NOMO-1 treated with dmso at 0.1 percent for 144 hours (cell line): ENCODE measurements around the gene GPC6.

ENCODE experiments used
- DNase-seq: peaks from one replicate; lab custom pipeline; 2025; ENCODE audit not compliant: unreplicated experiment; lab: John Stamatoyannopoulos, UW

The GPC6 gene

DNA sequence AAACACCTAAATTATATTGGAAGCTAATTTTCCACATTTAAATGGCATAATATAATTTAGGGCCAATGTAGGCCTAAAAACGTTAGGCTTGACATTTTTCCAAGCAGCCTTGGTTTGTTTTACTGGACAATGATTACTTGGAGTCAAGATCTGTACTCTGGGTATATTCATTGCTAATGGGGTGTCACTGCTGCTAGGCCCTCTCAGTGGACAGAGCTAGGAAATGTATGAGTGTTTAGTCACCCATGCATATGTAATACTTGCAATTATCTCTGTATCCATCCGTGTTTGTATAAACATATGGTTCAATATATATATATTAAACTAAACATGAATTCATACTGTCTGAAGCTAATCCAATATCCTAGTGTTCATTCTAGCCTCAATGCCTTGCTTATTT is 654.8 kb downstream of the GPC6 start:
- DNase-seq = no peak

DNA sequence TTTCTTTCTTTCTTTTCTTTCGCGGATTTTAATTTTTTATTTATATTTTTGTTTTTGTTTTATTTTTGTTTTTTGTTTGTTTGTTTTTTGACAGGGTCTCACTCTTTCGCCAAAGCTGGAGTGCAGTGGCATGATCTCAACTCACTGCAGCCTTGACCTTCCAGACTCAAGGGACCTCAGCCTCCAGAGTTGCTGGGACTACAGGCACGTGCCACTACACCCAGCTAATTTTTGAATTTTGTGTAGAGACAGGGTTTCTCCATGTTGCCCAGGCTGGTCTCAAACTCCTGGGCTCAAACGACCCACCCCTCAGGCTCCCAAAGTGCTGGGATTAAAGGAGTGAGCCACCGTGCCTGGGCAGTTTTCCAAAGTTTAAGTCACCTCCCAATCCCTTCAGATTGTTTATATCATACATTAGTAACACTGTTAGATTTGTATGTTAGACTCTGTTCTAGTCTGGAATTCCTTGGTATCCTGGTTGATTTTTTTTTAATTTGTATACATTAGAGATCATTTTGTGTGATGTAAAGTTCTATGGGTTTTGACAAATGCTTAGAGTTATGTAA is 655.6 kb downstream of the GPC6 start:
- DNase-seq = no peak

DNA sequence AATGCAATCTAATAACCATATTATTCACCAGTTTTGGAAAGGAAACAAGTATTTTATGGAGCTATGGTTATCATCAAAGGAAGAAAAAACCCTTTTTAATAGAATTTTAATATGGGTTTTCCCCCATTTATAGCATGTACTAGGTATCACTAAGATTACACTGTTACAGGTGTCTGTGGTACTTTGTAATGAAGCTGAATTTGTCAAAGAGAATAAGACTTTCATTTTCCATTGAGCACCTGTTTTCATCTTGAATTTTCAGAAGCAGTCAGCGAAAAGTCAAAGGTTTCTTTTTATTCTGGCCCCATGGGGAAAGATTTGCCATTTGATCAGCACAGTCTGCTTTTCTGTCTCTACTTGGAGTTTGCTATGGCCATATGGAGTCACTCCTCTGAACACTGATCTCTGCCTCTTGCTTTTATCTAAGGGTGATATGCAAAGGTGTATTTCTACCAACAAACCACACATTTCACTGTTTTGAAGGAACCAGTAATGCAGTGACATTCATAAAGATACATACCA is 662.9 kb downstream of the GPC6 start:
- DNase-seq = no peak

DNA sequence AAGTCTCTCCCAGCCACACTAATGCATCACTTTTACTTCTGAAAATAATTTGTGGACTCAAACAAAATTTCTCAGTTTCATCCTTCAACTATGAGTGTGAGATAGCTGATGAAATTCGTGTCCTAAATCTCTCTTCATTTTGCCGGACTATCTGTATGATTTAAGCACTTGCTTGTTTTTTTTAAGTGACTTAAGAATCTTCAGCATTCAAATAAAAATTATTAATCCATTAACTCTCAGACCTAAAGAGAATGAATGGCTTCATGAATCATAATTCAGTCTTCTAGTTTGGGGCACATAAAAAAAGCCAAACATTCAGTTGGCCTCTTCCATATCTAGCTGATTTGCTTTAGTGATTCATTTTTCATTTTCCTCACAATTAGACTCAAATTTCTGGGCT is 673.4 kb downstream of the GPC6 start:
- no peak for DNase-seq

DNA sequence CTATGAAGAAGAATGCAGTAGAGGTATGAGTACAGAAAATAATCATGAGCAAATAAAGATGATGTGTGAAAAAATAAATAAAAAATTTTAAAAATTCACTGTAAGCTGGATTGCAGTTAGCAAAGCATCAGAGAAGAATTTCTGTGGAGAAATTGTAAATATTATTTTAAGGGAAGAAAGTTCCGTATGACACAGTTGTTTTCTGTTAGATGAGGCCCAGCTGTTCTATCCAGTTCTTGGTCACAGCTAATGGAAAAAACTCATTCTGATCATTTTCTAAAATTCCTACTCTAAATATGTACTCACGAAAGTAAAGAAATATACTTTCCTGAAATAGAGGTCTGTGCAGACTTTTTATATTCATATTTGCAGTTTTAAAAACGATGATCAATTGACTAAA is 674.1 kb downstream of the GPC6 start:
- DNase-seq = no peak

DNA sequence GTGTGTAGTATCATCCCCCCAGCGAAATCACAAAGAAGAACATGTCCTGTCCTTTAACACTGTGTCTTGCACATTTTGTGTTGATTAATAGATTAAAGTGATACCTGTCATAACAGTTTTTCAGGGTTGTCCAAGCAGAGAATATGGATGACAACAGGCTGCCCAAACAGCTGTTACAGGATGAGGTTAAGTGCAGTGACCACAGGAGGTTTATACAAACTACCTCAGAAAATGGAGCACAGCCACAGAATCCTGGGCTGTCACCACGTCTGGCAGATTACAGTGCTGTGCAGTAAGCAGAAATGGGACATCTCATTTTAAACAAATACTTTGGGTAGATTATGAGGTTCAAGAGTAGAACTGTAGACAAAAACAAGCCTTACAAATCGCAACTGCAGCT is 677.3 kb downstream of the GPC6 start:
- no peak for DNase-seq

DNA sequence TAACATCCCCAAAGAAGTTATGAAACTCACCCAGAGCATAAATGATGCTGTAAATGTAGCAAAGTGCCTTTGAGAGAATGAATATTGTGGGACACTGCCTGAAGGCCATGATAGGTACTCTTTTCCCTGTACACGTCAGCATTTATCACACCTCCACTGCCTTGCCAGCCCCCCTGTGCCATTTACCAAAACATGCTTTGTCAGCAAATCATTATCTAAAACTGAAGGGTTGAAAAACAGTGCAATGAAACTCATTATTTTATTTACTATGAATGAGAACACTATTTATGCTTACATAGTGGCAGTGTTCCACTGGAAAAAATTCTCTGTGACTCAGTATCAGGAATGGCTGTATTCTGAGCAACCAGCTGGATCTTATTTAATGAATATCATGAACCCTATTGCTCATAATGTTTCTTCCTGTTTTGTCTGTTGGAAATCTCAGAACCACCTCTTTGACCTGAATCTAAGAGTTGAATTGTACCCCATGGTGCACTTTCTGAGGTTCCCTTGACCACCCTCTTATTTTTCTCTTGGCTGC is 688.7 kb downstream of the GPC6 start:
- no peak for DNase-seq

DNA sequence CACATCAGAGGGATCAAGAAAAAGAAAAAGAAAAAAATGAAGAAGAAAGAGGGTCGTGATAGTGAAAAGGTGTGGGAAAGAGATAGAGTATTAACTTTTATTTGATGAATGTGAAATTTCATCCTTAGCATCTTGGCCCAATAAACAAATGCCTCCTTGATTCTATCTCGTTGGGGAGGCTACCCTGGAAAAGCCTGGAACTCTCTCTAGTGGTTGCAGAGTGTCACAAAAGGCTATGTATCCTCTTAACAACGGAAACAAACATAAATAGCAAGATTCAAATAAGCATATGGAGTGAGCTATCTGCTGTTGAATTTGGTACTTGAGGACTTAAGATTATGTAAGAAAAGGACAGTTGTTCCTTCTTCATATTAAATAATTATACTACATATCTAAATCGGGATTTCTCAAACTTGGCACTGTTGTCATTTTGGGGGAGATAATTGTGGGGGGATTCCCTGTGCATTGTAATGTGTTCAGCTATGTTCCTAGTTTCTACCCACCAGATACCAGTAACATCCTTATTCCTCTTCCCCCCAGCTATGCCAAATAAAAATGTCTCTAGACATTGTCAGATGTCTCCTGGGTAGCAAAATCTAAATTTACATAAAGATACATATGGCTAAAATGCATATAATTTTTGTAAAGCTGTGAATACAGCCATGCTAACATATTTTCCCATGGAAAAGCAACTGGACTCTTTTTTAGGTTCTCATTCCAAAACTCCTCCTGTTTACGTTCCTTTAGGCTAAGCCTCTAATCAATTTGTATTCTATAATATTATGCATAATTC is 695.7 kb downstream of the GPC6 start:
- no peak for DNase-seq

DNA sequence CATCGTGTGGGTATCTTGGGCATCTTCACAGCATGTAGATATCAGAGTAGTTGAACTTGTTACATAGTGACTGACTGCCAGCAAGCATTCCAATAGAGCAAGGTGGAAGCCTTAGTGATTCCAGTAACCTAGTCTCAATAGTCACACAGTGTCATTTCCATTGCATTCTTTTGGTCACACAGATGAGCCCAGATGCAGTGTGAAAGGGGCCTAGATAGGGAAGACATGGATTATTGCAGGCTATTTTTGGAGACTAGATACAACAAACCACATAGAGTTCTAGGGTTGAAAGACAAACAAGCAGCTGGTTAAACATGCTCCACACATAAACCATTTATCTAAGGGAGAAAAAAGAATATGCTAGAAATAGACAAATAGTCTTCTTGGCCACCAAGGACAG is 699.4 kb downstream of the GPC6 start:
- no peak for DNase-seq

DNA sequence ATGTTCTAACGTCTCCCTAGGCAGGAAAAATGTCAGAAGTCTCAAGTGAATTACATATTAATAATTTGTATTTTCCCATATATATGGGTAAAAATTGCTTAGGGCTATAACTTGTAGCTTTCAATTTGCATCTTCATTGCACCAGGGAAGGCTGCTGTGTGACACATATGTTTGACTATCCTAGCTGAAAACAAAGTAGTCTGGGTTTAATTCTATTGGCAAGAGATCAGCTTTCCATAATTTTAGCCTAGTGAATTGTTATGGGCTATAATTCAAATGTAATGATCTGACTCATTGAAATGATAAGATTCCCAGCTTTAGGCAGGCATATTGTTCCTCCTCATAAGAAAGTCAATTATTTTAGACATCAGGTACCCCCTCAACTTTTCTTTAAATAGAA is 699.8 kb downstream of the GPC6 start:
- no peak for DNase-seq

DNA sequence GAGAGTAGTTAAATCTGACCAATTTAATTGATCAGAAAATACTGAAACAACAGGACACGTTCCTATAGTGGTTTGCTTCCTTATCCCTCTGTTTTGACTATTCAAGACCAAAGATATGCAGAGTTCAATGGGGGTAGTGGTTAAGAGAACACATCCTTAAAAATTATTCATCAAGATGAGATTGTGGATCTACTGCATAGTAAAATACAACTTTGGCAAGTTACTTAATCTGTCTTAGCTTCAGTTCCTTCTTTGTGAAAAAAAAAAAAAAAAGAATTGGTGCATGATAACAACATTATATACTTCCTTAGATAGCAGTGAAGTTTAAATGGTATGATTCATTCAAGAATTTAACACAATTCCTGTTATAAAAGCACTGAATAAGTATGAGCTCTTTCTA is 700.8 kb downstream of the GPC6 start:
- DNase-seq = no peak

DNA sequence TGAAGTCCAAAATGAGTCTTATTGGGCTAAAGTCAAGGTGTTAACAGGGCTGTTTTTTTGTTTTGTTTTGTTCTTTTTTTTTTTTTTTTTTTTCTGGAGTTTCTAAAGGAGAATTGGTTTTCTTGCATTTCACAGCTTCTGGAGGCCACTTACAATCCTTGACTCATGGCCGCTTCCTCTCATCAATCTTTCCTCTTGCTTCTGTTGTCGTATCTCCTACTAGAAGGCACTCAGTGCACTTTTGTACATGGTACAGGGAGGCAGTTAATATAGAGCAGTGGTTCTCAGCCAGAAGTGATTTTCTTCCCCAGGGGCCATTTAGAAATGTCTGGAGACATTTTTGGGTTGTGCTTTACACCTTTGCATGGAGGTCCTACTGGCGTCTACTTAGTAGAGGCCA is 706.3 kb downstream of the GPC6 start:
- DNase-seq = no peak

DNA sequence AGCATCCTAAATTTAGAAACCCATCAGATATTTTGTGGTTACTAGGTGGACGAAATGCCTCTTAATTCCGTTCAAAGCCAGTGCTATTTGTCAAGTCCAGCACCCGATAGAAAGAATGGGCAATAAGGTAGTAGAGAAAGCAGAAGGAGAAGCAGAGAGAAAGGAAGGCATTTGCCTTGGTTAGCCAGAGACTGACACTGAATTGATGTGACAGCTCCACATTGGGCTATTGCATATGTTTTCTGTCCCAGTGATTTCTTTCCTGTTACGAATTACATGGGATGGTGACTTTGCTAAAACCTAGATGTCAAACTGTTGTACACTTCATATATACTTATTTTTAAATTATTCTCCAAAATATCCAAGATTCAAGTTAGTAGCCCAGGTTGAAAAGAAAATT is 710.3 kb downstream of the GPC6 start:
- no peak for DNase-seq

DNA sequence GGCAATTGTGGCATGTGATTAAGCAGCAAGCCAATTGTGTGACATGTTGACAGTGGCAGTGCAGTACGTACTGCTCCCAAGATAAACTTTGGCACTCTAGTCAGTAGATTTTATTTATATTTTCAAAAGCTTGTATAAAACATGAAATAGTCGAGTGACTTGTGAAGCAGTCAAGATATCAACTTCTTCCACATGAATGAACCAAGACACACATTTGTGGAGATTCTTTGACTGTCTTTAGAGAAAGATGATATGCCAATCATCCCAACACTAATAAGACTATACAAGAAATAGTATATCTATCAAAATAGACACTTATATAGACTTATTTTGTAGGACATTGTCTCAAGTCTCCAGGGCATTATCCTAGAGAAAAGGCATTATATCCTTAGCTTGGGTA is 714.8 kb downstream of the GPC6 start:
- DNase-seq = no peak

DNA sequence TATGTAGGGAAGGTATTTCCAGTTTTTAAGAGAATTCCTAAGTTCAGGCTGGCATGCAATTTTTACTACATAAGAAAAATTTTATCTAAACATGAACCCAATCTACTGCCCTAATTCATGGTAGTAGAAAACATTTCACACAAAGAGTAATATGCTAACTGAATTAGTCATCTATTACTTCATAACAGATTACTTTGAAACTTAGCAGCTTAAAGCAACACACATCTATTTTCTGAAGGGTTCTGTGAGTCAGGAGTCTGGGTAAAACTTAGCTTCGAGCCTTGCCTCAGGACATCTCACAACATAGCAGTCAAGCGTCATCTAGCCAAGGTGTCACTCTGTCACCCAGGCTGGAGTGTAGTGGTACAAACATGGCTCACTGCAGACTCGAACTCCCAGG is 715.4 kb downstream of the GPC6 start:
- DNase-seq = no peak

DNA sequence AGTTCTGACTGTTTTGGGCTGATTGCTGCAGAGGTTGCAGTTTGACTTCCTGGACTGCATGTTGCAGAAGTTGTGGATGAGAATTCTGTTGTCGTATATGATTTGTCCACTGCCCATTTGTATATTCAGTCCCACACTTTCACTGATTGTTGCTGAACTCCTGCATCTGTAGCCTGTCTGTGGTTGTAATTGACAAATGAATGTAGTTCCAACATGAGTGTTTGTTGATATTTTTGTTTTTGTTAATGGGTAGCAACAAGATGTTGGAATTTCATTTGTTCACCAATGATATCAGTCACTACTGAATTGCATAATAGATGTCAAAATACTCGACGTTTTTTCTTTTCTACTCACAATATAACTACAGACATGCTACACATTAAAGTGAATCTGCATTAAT is 719.0 kb downstream of the GPC6 start:
- DNase-seq = no peak

DNA sequence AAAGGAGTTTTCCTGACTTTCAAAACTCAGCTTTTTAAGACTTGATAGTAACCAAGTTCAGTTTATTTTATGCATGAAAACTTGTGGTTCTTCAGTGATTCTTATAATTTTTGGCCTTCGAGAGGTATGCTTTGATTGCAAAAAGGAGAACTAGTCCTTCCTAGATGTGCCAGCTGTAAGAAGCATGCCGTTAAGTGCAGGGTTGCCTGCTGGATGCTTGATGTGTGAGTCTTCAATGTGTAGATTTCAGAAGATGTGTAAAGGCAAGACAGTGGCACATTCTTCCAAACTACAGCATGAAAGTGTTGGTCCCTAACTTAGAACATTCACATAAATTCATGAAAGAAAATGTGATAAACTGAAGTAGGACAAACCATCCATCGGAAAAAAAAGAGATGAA is 720.4 kb downstream of the GPC6 start:
- no peak for DNase-seq

DNA sequence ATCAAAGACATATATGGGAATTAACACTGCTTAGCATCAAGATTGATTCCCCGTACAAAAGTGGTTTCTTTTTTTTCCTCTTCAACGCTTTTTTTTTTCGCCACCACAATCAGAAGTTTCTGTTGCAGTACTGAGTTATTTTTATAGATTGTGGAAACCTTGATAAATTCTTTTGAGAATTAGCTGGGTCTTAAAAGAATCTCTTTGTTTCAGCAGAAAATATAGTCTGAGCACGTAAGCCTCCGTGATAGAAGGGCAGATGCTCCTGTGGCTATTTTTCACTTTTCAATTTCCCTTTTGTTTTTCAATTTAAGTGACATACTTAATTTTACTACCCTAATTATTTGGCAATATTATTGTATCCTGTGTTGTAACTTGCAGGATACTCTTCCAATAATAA is 721.0 kb downstream of the GPC6 start:
- DNase-seq = no peak

DNA sequence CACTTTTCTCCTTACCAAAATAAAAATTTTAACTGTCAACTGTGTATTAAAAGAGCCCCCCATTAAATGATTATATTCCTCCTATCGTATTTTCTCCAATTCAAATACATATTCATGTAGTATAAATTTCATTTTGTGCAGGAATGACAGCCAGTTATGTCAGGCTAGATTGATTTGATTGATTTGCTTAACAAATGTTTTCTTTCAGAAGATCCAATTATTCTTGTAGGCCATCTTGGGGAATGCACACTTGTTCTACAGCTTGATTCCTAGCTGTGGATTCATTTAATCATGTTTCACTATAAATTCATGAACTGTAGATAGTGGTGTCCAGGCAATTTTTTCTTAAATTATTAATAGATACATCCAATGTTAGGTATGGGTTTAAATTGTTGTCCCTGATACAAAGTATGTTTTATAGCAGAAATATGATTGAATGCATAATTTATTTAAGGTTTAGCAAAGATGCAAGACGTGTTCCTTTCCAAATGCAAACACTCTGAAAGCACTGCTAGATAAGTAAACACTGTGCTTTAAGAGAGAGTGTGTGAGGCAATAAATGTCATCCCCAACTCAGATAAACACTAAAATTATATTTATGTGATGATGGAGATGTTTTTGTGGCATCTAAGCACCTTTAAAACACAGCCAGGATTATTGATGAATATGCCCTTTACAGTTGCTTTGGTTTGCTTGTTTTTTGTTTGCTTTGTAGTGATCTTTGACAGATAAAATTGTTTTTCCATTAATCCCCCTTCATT is 721.7 kb downstream of the GPC6 start:
- DNase-seq = no peak

DNA sequence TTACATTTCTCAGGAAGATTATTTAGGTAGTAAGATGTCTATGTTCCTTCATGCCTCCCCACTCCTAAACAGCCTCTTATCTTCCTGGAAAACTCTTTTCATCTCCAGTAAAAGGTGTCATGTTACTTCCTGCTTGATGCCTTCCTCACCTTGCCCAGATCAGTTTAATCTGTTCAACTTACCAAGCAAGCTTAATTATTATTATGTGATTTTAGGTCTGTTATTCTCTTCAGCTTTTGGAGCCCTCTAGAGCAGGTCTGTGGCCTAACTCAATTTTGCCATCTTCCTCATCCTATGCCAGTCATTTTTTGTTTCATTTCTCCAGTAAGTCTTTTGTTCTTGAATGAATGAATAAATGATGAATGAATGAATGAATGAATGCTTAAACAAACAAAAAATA is 724.5 kb downstream of the GPC6 start:
- DNase-seq = no peak

DNA sequence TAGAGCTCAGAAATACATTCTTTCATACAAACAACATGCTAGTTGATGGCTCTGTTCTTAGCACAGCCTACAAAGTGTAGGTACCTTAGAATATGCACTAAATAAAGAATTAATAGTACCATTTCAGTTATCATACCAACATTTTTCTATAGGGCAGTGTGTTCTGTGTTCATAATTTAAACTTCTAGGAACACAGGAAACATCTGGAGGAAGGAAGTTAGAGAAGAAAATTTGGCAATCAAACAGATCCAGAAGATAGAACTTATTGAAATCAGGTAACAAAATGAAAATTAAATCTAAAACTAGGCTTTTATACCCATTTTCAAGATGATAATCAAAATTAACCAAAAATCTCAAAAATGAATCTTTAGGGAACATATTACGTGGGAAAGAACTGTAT is 725.3 kb downstream of the GPC6 start:
- DNase-seq = no peak

DNA sequence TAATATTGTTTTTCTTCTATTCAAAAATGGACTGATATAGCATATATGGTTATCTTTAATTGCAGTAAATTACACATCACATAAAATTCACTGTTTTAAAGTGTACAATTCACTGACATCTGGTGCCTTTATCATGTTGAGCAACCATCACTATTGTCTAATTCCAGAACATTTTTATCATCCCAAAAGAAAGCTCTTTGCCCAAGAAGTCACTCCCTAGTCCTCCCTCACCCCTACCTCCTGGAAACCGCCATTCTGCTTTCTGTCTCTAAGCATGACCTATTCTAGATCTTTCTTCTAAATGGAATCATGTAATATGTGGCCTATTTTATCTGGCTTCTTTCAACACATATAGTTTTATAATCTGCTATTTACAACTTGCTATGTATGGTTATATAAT is 727.2 kb downstream of the GPC6 start:
- DNase-seq = no peak
